Hippocampal formation (tissue), 2 donors: Measurements from ENCODE around the gene NTM.
"Not testable (repeated sequence)": the region's sequence is repeated elsewhere in the genome, so short reads cannot be mapped to it uniquely, and the experiment has no call there.

Experiments used
- DNase-seq, 2 donors: peaks; one replicate each; lab custom pipeline; 2025; lab: John Stamatoyannopoulos, UW

Gene NTM

DNA sequence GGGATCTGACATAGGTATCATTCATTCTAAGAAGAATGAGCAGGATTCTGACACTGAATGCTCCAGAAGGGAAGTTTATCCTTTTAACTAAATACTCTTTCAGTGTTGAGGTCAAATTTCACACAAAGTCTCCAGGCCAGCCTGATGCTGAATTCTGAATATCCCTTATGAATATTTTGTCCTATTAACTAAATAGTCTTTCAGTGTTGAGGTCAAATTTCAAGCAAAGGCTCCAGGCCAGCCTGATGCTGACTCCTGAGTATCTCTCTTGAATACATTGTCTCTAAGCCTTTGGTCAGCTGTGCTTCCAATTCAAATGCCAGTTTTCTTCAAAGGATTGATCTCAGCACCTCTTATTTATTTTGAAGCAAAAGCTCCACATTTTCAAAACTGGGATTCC, 676.8 kb downstream of the NTM start:
- DNase-seq = no peak

DNA sequence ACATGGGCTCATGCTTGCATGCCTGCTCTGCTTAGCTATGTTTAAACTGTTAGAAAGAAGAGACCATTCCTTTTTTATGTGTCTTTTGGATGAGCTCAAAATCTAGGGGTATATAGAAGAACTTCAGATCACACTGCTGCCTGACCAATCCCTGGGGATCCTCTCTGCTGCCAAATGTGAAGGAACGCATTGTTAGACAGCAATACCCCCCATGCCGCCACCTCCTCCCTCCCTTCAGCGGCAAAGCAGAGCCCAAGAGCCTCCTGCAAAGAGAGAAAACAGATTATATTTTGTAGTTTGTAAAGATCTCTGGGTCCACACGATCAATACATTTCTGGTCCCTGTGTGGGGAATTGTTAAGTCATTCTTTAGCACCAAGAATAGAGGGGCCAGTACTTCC, 677.6 kb downstream of the NTM start:
- peak in 1 of 2 donors; percentile 14 for DNase-seq

DNA sequence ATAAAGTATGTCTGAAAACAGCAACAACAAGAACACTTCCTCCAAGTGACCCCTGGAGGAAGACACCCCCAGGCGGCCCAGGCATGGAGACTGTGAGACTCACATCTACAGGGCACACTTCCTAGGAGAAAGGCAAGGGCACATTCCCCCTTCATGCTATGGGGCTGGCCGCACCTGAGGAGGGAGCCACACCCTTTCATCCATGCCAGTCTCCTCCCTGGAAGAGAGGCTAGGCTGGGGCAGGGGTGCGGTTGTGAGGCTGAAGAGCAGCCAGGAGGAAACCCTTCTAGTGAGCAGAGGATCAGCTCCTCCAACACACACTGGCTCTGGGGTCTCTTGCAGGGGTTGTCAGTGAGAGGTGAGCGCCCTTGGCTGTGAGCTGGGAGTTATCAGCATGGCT, 678.8 kb downstream of the NTM start:
- DNase-seq = no peak

DNA sequence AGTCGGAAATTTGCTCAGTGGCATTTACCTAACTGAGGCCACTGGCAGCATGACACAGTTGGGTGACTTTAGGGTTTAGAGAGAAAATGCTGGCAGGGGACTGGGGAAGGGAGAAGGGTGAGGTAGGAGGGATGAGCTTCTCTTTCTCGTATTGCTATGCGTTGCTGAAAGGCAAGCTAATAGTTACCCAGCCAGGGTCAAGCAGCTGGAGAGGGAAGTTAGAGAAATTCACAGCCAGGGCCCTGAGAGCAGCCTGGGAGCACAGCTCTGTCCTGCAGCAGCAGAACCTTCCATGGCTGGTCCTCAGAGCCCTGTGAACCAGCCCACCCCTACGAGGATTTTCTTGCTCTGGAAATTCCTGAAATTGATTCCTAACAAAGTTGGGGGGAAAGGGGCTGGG, 679.6 kb downstream of the NTM start:
- no peak for DNase-seq

DNA sequence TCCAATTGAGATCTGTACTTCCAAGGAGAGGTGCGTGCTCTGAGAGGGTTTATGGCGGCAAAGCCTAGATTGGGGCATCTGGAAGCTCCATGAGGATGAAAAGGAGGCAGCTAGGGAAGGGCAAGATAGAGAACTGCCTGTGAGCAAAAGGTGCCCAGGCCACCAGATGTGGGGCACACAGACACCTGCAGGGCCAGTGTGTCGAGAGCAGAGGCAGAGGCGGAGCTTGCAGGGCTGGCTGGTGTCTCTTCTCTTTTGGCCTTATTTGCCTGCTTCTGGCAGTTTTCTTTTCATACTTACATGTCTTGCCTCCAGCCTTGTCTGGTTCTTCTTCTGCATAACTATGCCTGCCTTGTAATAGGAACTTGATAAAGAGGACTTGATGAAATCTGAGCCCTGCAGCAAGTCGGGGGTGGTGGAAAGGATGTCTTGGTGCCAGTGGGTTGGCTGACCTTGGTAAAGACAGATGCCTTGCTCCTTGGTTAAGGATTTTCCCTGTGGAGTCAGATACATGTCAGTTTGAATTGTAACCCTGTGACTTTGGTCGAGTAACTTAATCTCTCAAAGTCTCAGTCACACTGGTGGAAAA, 680.3 kb downstream of the NTM start:
- no peak for DNase-seq

DNA sequence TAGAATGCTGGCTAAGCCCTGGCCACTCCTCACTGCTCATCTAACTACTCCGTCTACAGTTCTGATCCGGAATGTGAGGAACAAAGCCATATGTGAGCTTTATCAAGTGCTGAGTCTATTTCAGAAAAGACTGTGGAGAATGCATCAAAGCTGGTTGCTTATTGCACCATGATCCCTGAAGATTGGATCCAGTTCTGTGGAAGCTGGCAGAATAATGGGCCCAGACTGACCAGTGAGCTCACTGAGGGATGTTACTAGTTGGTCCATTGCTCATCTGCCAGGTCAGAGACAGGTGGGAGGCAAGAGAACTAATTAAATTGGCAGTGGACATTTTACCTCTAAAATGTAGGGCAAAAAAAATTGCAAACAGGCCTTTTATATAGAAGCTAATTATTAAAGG, 681.3 kb downstream of the NTM start:
- DNase-seq = no peak

DNA sequence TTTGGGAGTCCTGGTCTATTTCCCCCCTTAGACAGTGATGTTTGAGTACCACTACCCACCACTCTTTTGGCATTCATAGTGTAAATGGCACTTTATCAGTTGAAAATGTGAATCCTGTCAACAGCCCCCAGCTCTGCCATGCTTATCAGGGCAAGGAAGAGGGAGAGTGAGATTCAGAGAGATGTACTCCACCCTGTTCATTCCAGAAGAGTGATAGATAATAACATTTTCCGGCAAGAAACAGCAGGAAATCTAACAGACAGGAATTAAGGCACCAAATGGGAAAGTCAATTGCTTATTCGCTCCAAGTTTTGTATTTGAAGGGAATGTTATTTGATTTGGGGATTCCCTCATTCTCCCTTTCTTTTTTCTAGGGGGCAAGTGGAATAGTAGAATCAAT, 681.9 kb downstream of the NTM start:
- no peak for DNase-seq

DNA sequence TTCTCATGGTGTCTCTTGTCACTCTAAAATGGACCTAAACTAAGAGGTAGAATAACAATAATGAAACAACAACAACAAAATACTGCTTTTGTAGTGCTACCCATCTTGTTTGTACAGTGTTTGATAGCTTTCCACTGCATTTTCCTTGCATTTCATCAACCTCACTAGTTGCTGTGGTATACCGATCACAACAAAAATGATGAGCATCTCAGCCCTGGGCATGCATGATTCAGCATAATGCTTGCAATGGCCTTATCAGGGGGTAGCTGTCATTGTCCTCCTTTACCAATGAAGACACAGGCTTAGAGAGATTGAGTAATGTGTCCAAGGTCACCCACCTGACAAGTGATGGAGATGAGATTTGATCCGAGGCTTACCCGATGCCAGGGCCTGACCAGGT, 682.5 kb downstream of the NTM start:
- no peak for DNase-seq

DNA sequence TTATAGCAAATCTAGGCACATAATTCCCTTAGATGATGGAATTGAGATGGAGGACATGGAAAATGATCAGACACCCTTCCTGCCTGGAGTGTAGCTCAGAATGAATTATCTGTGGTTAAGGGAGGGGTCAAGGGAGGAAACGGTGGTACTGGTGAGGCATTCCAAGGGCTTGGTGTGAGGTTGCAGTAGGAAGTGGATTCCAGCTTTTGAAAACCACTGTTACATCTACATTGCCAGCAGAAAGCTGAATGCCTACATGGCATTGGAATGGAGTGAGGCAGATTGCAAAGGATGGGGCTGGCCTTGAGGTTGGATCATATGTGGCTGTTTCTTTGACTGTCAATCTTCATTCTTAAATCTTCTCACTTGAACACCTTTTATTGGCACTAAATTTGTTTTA, 684.4 kb downstream of the NTM start:
- no peak for DNase-seq

DNA sequence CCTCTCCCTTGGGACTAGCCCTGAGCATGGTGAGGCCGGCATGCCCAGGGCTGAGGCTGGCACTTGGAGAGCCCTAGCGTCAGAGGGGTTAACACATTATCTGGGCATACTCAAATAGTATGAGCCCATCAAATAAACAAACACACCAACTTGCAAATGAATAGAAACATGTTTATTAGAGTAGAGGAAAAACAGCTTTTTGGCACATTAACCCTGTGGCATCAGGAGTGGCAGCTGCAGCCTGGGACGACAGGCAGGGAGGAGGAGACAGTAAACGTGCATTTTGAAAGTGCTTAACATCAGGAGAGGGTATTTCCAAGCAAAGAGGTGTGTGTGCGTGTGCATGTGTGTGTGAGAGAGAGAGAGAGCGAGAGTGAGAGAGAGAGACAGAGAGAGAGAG, 684.9 kb downstream of the NTM start:
- DNase-seq = no peak

DNA sequence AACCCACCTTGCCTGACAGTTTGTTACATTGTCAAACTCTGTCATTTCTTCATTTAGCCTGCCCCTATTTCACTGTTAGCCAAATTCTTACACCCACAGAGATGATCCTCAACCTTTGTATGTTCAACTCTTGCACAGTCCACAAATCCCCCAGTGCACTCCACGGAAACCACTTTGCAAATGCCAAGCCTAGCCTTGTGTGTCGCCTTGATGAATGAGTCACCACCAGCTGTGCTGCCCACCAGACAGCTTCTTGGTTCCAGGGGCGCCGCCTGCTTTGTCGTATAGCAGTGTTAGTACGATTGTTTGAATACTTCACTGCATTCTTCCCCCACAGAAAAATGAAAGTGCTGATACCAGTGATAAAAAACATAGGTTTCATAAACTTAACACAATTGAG, 686.3 kb downstream of the NTM start:
- no peak for DNase-seq

DNA sequence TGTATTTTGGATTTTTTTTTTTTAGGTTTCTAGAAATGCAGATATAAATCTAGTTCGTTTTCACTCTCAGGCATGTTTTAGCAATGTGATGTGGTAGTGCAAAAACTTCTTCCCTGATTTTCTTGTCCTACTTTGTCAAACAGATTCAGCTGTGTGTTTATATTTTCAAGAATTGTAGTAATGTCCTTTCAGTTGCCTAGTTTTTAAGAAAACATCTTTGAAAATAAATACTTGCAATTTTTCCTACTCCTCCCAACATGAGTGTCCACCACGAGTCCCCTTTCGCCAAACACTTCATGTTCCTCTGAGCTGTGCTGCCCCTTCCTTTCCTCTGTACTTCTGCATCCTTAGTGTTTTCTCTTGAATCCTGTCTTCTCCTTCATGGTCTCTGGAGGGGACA, 686.9 kb downstream of the NTM start:
- no peak for DNase-seq

DNA sequence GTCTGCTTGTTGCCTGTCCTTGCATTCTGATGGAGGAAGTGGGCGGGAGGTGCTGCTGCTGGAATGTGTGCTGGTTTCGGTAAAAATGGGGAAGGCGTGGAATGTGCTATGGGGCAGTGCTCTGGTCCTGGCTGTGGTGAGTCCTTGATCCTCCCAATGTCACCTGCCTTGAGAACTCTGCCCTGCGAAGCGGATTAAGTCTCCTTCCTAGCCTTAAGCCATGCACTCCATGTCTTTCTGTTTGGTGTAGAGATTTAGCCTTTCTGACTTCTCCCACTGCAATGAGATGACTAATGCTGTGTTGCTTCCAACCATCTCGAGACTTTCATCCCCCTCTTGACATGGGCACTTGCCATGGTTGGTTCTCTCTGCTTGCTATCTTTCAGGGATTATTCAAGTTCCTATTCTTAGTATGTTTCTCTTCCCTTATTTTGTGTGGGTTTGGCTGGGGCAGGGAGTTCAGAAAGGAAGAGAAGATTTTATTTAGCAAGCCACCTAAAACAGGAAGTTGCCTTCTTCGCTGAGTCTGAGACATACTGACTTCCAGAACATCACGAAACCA, 687.9 kb downstream of the NTM start:
- peak in 1 of 2 donors; percentile 41 for DNase-seq

DNA sequence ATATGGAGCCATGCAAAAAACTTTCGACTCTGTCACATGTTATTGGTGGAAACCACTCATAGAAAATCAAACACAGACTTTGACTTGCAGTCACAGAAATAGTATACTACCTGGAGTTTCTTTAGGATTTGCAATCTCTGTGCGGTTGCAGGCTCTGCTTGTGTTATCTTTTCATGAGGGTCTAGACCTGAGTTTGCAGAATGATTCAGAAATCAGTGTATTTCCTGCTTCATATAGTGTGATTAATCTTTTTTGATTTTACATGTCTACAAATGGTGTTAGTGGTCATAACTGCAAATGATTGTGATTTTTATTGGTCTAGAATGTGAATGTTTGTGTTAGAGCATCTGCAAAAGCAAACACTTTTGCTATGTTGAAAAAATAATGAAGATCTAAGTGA, 690.2 kb downstream of the NTM start:
- DNase-seq = no peak

DNA sequence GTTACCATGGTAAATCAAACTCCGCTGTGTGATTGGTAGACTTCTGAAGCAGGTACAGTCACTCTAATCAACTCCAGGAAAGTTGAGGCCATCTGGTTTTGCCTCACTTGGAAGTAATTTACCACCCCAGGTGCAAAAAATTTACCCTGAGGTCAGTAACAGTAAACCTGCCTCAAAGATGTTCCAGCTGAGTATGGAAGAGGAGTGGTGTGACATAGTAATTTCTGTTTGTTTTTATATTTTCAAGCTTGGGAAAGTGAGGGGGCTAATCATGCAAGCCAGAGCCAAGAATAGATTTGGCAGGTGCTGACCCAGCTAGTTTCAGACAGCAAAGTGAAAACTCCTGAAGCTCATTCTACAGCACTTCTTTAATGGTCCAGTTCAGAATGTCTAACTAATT, 691.6 kb downstream of the NTM start:
- no peak for DNase-seq

DNA sequence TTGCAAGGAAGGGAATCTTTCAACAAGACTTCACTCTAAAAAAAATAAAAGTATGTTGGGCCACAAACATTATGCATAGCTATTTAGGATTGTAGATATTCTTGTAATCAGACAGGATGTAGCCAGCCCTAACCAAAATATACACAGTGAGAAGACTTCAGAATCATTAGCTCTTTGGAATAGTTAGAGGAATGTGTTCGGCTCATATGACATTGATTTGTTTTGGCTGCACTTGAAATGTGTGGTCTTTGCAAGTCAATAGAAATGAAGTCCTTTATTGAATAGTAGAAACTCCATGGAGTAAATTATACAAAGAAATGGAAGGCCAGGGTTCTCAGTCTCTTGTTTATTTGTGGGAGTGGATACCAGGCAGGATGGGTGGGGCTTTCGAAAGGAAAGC, 692.1 kb downstream of the NTM start:
- DNase-seq = no peak

DNA sequence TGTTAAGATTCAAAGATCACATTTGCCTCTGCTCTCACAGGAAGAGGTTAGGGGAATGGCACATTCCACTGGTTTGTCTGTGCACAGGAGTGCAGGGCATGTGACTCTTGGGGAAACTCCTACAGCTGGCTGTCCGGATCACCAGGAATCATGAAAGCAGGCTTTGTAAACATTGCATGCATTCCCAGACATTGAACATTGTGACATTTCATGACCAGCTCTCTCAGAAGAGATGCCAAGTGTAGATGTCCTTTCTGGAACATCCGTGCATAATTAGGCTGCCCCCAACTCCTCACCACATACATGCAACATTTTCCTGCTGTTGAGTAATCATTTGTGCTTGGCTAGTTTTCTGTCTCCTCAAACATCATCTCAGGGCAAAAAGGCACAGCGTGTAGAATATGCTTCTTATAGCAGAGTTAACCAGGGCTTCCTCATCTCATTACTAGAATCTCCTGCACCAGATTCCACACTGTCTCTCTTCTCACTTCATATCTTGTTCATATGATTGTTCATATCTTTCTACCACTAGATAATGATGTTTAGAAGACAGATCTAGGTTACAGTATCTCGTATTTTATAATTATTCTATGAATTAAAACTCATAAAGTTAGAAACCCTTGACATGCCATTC, 694.7 kb downstream of the NTM start:
- peak in 1 of 2 donors; percentile 24 for DNase-seq

DNA sequence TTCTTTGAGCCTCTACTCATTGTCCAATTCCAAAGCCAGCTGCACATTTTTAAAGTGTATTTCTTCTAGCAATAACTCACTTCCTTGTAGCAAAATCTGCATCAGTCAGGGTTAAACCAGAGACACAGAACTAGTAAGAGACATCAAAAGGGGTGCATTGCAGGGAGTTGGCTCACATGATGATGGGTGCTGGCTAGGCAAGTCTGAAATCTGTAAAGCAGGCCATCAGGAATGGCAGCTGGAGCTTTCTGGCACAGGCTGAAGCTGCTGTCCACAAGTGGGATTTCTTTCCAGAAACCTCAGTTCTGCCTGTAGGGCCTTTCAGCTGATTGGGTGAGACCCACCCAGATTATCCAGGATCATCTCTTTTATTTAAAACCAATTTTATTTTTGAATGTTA, 698.1 kb downstream of the NTM start:
- no peak for DNase-seq

DNA sequence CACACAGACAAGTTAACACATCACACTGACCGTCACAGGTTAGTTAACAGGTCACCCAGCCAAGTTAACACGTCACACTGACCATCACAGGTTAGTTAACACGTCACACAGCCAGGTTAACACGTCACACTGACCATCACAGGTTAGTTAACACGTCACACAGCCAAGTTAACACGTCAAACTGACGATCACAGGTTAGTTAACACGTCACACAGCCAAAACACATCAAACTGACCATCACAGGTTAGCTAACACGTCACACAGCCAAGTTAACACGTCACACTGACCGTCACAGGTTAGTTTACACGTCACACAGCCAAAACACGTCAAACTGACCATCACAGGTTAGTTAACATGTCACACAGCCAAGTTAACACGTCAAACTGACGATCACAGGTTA, 699.2 kb downstream of the NTM start:
- DNase-seq = not testable (repeated sequence)

DNA sequence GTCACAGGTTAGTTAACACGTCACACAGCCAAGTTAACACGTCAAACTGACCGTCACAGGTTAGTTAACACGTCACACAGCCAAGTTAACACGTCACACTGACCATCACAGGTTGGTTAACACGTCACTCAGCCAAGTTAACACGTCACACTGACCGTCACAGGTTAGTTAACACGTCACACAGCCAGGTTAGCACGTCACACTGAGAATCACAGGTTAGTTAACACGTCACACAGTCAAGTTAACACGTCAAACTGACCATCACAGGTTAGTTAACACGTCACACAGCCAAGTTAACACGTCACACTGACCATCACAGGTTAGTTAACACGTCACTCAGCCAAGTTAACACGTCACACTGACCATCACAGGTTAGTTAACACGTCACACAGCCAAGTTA, 700.5 kb downstream of the NTM start:
- DNase-seq = not testable (repeated sequence)

DNA sequence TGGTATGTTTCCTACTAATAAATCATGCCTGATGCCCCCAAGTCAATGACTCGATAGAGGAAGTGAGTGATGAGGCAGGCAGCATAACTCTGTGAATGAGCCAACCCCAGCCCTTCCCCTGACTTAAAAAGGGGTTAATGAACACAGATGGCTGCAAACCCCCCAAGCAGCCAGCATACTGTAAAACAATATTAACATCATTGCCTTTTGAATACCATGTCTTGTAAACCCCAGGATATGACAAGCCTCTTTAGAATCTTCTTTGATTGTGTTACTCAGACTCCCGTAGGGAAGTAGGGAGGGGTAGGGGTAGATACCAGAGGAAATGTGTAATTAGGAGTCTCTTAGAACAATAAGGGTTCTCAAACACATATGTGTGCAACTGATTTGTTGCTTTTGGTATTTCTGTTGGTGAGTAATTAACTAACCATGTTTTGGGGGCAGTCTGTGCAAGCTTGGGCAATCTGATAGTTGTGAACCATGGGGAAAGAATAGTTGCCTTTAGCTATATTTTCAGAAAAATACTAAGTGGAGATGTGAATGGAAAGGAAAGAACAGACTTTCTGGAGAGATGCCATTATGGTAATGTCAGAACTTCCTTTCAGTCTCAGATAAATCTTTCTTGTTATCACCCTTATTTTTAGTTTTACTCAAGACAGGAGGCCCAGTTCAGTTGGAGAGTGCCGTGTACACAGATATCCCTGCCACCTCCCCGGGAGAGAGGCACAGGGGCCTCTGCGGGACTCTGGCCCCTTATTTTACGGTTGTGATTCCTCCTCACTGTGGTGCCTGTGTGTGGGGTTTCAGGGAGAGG, 701.8 kb downstream of the NTM start:
- DNase-seq = no peak

DNA sequence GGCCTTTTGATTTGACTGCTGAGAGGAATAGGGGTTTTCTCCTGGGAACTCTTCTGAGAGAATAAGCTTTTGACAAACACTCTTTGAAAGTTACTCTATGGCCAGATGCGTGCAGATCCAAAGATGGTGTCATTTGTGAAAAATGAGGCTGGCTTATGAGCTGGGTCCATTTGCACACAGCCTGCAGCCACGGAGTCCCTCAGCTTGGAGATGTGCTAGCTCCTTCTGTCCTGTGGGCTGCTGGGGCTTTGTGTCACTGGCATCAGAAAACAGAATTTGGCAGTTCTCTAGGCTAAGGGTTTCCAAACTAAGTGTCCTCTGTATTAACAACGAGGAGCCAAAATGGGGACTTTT, 702.4 kb downstream of the NTM start:
- DNase-seq = no peak

DNA sequence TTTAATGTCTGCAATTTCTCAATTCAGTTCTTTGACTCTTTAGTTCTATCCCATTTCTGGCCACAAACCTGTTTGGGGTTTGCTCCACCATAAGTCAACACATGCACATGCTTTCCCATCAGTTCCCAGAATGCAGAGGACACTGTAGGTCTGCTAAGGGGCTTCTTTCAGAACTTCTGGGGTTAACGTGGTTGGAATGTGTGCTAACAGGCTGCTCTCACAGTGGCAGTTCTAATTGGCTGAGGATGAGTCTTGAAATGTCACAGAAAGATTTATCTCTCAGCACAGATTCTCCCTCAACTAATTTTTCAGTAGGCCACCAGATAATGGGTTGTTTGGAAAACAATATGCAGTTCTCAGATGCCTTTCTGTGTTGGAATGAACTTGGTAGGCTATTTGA, 703.4 kb downstream of the NTM start:
- no peak for DNase-seq
